Germinal center (tissue), 1 donor: ENCODE data around the gene CFTR.
"Not testable (repeated sequence)": the region's sequence is repeated elsewhere in the genome, so short reads cannot be mapped to it uniquely, and the experiment has no call there.

ENCODE experiments used
- DNase-seq: peaks from one replicate; pipeline ENCODE4 v3.0.0; 2012; ENCODE audit warnings: mixed read lengths, low spot score

The CFTR gene

GRCh38 chr7:117688126-117688525 lies 208.3 kb downstream of the CFTR start:
- no peak for DNase-seq

GRCh38 chr7:117689406-117689805 lies 209.6 kb downstream of the CFTR start:
- no peak for DNase-seq

- DNase-seq: no peak
Measured at GRCh38 chr7:117690147-117690546, 210.3 kb downstream of the CFTR start.

- DNase-seq: no peak
Measured at GRCh38 chr7:117692338-117692737, 212.5 kb downstream of the CFTR start.

GRCh38 chr7:117698018-117698417 lies 218.2 kb downstream of the CFTR start:
- no peak for DNase-seq

GRCh38 chr7:117704063-117704462 lies 224.2 kb downstream of the CFTR start:
- no peak for DNase-seq

GRCh38 chr7:117705630-117706029 lies 225.8 kb downstream of the CFTR start:
- DNase-seq: no peak

- DNase-seq: no peak
Measured at GRCh38 chr7:117706210-117706609, 226.4 kb downstream of the CFTR start.

GRCh38 chr7:117707080-117707479 lies 227.3 kb downstream of the CFTR start:
- no peak for DNase-seq

- DNase-seq: not testable (repeated sequence)
Measured at GRCh38 chr7:117708173-117708572, 228.3 kb downstream of the CFTR start.

- no peak for DNase-seq
Measured at GRCh38 chr7:117711556-117711955, 231.7 kb downstream of the CFTR start.

GRCh38 chr7:117715784-117716445 lies 236.1 kb downstream of the CFTR start:
- DNase-seq: peak; percentile 8

GRCh38 chr7:117716707-117717299 lies 237.0 kb downstream of the CFTR start:
- no peak for DNase-seq

GRCh38 chr7:117717357-117717756 lies 237.5 kb downstream of the CFTR start:
- no peak for DNase-seq
